H1 (cell line): ENCODE measurements around the gene STRIP2. TPM values are rescaled to one million over a fixed set of nuclear protein-coding genes. Genes with fewer than 3 reads are reported as not detected.

Experiments
- ASH2L ChIP-seq: fragments of 200-600, 300-600 bp; sonication (generic); IDR thresholded peaks from one replicate; pipeline ENCODE4 v1.7.1; 2017; ENCODE audit warnings: low read length
- CHD7 ChIP-seq: fragments of 300-600 bp; sonication (generic); IDR thresholded peaks from 2 replicates; pipeline ENCODE4 v1.7.1; 2012; ENCODE audit warnings: low read length, moderate library complexity, mild to moderate bottlenecking, inconsistent platforms; ENCODE audit not compliant: insufficient replicate concordance
- CREB1 ChIP-seq: IDR thresholded peaks from 2 replicates; pipeline ENCODE4 v1.6.1; 2012; ENCODE audit warnings: inconsistent platforms
- KDM1A ChIP-seq: fragments of 200-600, 300-600 bp; sonication (generic); IDR thresholded peaks from 2 replicates; pipeline ENCODE4 v1.7.1; 2016; ENCODE audit warnings: mild to moderate bottlenecking, low read length, borderline replicate concordance
- RAD21 ChIP-seq, 2 experiments: IDR thresholded peaks in 1 of 2; conservative IDR thresholded peaks in 1 of 2; 2 replicates each; pipeline ENCODE4 v1.6.1; 2011; ENCODE audit warnings: low read depth in 2 of 2, low read length in 2 of 2, improper control_type of control experiment in 1 of 2, inconsistent platforms in 1 of 2, mild to moderate bottlenecking in 1 of 2, moderate library complexity in 1 of 2
- RFX5 ChIP-seq: IDR thresholded peaks from 2 replicates; pipeline ENCODE4 v1.6.1; 2011; ENCODE audit warnings: low read depth, low read length, improper control_type of control experiment, borderline replicate concordance
- RNF2 ChIP-seq: fragments of 200-900, 300-1000 bp; sonication (generic); IDR thresholded peaks from 2 replicates; pipeline ENCODE4 v1.7.1; 2016; ENCODE audit warnings: borderline replicate concordance, low read depth, mild to moderate bottlenecking, antibody characterized with exemption, low read length; ENCODE audit not compliant: poor library complexity, severe bottlenecking; ENCODE audit errors: missing control alignments
- SIN3A ChIP-seq, 2 experiments: IDR thresholded peaks in 1 of 2; conservative IDR thresholded peaks in 1 of 2; 2 replicates each; pipeline ENCODE4 v1.6.1; 2011 to 2012; ENCODE audit warnings: low read length in 2 of 2, improper control_type of control experiment in 1 of 2, low read depth in 1 of 2, mild to moderate bottlenecking in 1 of 2
- SRF ChIP-seq: IDR thresholded peaks from 2 replicates; pipeline ENCODE4 v1.6.1; 2011; ENCODE audit warnings: mild to moderate bottlenecking, low read depth, low read length, moderate library complexity
- TCF12 ChIP-seq: IDR thresholded peaks from 2 replicates; pipeline ENCODE4 v1.6.1; 2011; ENCODE audit warnings: low read depth, mild to moderate bottlenecking, low read length
- polyA plus RNA-seq, 7 experiments: library from polyadenylated mRNA; depleted of rRNA in 3 of 7; stranded (reverse) in 5 of 7; unstranded in 2 of 7; fragments of >200 nt in 5 of 7; fragments of 200-250 nt in 2 of 7; gene quantifications; 1 replicate in 5 of 7; 2 replicates in 1 of 7; 4 replicates in 1 of 7; pipeline versions ENCODE4 v1.2.1 to v1.2.3, GENCODE V29; 2011 to 2013; ENCODE audit warnings: missing spikeins in 2 of 7, mixed read lengths in 2 of 7
- total RNA-seq: library from RNA; stranded (reverse); fragmentation: NEBNext Ultra II Directional; extraction: Animal tissue kit (Norgen Biotek cat#: 25700); gene quantifications from 2 replicates; pipeline ENCODE4 v1.2.1, GENCODE V29; 2021

Gene STRIP2
- total and polyA plus RNA-seq, 2 of the 8 experiments (the other 6 are each of a cell fraction or from before 2014, with no cell fraction given), result 5.3 to 8.2 TPM

DNA sequence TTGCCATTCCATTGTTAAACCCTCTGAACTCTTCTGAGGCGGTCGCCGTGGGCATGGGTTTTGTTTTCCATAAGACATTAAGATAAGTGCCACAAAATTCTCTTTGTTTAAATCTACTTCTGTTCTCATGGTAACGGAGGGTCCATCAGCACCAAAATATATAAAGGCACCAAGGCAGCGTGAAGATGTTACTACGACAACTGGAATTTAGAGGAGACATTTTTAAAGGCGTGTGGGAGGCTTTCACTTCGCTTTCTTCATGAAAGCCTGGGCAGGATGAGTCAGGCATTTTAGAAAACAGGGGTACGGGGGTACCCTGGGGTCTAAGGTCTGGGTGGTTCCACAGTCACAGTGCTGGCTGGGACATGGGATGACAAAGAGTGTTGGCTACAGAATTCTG, 102.1 kb downstream of the STRIP2 start (continued):
- TF ChIP-seq CHD7, result no peak
- no peak for TF ChIP-seq RFX5
- no peak for TF ChIP-seq SRF
- TF ChIP-seq CREB1, result no peak
- no peak for TF ChIP-seq SIN3A (conservative IDR thresholded peaks at IDR 0.05 in 1 of 2, IDR thresholded peaks at IDR 0.05 in 1 of 2; ENCODE audit: low read depth in 1 of 2, low read length in 2 of 2)
- no peak for TF ChIP-seq TCF12
- TF ChIP-seq RAD21 (IDR thresholded peaks at IDR 0.05 in 1 of 2, conservative IDR thresholded peaks at IDR 0.05 in 1 of 2; ENCODE audit: low read depth in 2 of 2, low read length in 2 of 2), result no peak
- no peak for TF ChIP-seq ASH2L
- TF ChIP-seq RNF2, result no peak
- TF ChIP-seq KDM1A, result no peak
